Loucy (cell line): ENCODE measurements around the gene ATP13A3.
"Not testable (repeated sequence)": the region's sequence is repeated elsewhere in the genome, so short reads cannot be mapped to it uniquely, and the experiment has no call there.

Experiments used
- H2AFZ ChIP-seq: fragments of 200-600 bp; sonication (generic); 2 replicates; pipeline ENCODE4 v1.6.0; 2016; ENCODE audit warnings: antibody characterized with exemption, mild to moderate bottlenecking, low read length, moderate library complexity
- H3F3A ChIP-seq: fragments of 200-600 bp; 2 replicates; pipeline ENCODE4 v1.6.0; 2016; ENCODE audit warnings: antibody characterized with exemption, low read depth, mild to moderate bottlenecking
- H3K27me3 ChIP-seq: fragments of 200-600 bp; sonication (generic); 2 replicates; pipeline ENCODE4 v1.6.1; 2014; ENCODE audit warnings: low read length, mild to moderate bottlenecking; ENCODE audit not compliant: insufficient read depth, poor library complexity, severe bottlenecking
- H3K36me3 ChIP-seq: fragments of 200-600 bp; sonication (generic); 2 replicates; pipeline ENCODE4 v1.6.1; 2016; ENCODE audit warnings: low read length; ENCODE audit not compliant: insufficient read depth
- H3K4me1 ChIP-seq: fragments of 200-600 bp; sonication (generic); 2 replicates; pipeline ENCODE4 v1.5.1; 2014; ENCODE audit warnings: low read length, mild to moderate bottlenecking; ENCODE audit not compliant: insufficient read depth, poor library complexity, severe bottlenecking
- H3K4me2 ChIP-seq: fragments of 200-600 bp; sonication (generic); 2 replicates; pipeline ENCODE4 v1.6.0; 2014; ENCODE audit warnings: antibody characterized with exemption, low read length, low read depth, mild to moderate bottlenecking; ENCODE audit not compliant: poor library complexity, severe bottlenecking
- H3K4me3 ChIP-seq: fragments of 200-600 bp; sonication (generic); 2 replicates; pipeline ENCODE4 v1.5.1; 2014; ENCODE audit warnings: low read length, mild to moderate bottlenecking, mixed read lengths; ENCODE audit not compliant: poor library complexity, severe bottlenecking
- H3K79me2 ChIP-seq: fragments of 200-600 bp; sonication (generic); 2 replicates; pipeline ENCODE4 v1.6.1; 2014; ENCODE audit warnings: low read length; ENCODE audit not compliant: insufficient read depth
- H3K9ac ChIP-seq: fragments of 200-600 bp; sonication (generic); 2 replicates; pipeline ENCODE4 v1.6.0; 2014; ENCODE audit warnings: mild to moderate bottlenecking, low read depth, low read length, moderate library complexity; ENCODE audit not compliant: poor library complexity, severe bottlenecking
- H3K9me2 ChIP-seq: fragments of 200-600 bp; sonication (generic); replicated peaks from 2 replicates; pipeline ENCODE4 v1.6.1; 2016; ENCODE audit warnings: low read depth, low read length, mixed read lengths
- H3K9me3 ChIP-seq: fragments of 200-600 bp; sonication (generic); 2 replicates; pipeline ENCODE4 v1.6.1; 2014; ENCODE audit warnings: mild to moderate bottlenecking, antibody characterized with exemption, low read length, low read depth; ENCODE audit not compliant: insufficient read depth
- H4K20me1 ChIP-seq: fragments of 200-600 bp; sonication (generic); 2 replicates; pipeline ENCODE4 v1.6.0; 2014; ENCODE audit warnings: antibody characterized with exemption, low read length, mild to moderate bottlenecking; ENCODE audit not compliant: insufficient read depth, poor library complexity, severe bottlenecking
- CTCF ChIP-seq: fragments of 200-600 bp; sonication (generic); conservative IDR thresholded peaks from 2 replicates; pipeline ENCODE4 v1.5.1; 2014; ENCODE audit warnings: mild to moderate bottlenecking, antibody characterized with exemption, low read length
- EZH2phosphoT487 ChIP-seq: fragments of 200-600 bp; IDR thresholded peaks from 2 replicates; pipeline ENCODE4 v1.6.1; 2018; ENCODE audit warnings: antibody characterized with exemption, mild to moderate bottlenecking, moderate library complexity, borderline replicate concordance

The ATP13A3 gene

GRCh38 chr3:194484614-194485013 is 2.2 kb downstream of the ATP13A3 start:
- Histone ChIP-seq H3K4me1 (peaks cover 67% of the 10 kb centered on the region), H4K20me1 (peaks cover 58% of the 10 kb centered on the region), H3K27me3 (no peaks in the 10 kb centered on the region), H3K4me3 (peak overlapping the region; percentile 78), H3K9me3 (no peaks in the 10 kb centered on the region), H2AFZ (no peak overlapping the region), H3K79me2 (peaks cover 91% of the 10 kb centered on the region), H3K36me3 (no peaks in the 10 kb centered on the region), H3K9ac (peak overlapping the region; percentile 77), H3F3A (no peaks in the 10 kb centered on the region), H3K9me2 (no peaks in the 10 kb centered on the region), H3K4me2 (peak overlapping the region; percentile 83)
- TF ChIP-seq EZH2phosphoT487 (no peak), CTCF (no peak)

GRCh38 chr3:194483850-194484249 is 3.0 kb downstream of the ATP13A3 start:
- Histone ChIP-seq H3K4me1 (peaks cover 60% of the 10 kb centered on the region), H3K9ac (peak overlapping the region; percentile 77), H3K4me2 (peak overlapping the region; percentile 83), H3K79me2 (peaks cover 92% of the 10 kb centered on the region), H3K9me3 (no peaks in the 10 kb centered on the region), H3F3A (no peaks in the 10 kb centered on the region), H2AFZ (no peak overlapping the region), H3K27me3 (no peaks in the 10 kb centered on the region), H3K4me3 (peak overlapping the region; percentile 78), H3K36me3 (no peaks in the 10 kb centered on the region), H3K9me2 (no peaks in the 10 kb centered on the region), H4K20me1 (peaks cover 65% of the 10 kb centered on the region)
- TF ChIP-seq CTCF (no peak), EZH2phosphoT487 (no peak)

GRCh38 chr3:194482830-194483229 is 4.0 kb downstream of the ATP13A3 start:
- Histone ChIP-seq H3K4me2 (peak overlapping the region; percentile 83), H3K4me1 (peaks cover 54% of the 10 kb centered on the region), H4K20me1 (peaks cover 74% of the 10 kb centered on the region), H3K79me2 (peaks cover 92% of the 10 kb centered on the region)
- not testable (repeated sequence) for H3K9ac ChIP-seq, H3K27me3 ChIP-seq, H3K4me3 ChIP-seq, H3K36me3 ChIP-seq, H3K9me3 ChIP-seq, H2AFZ ChIP-seq, H3K9me2 ChIP-seq, H3F3A ChIP-seq

GRCh38 chr3:194482196-194482593 is 4.6 kb downstream of the ATP13A3 start:
- Histone ChIP-seq H3K4me2 (peak overlapping the region; percentile 63), H4K20me1 (peaks cover 80% of the 10 kb centered on the region), H3F3A (no peaks in the 10 kb centered on the region), H3K9ac (no peak overlapping the region), H3K36me3 (no peaks in the 10 kb centered on the region), H3K79me2 (peaks cover 92% of the 10 kb centered on the region), H3K9me2 (no peaks in the 10 kb centered on the region), H3K4me1 (peaks cover 58% of the 10 kb centered on the region), H3K9me3 (no peaks in the 10 kb centered on the region), H3K4me3 (peak overlapping the region; percentile 12), H2AFZ (no peak overlapping the region), H3K27me3 (no peaks in the 10 kb centered on the region)
- no peak for TF ChIP-seq EZH2phosphoT487
- TF ChIP-seq CTCF = no peak
